ENCODE data around the gene ZFAND3. TPM values are rescaled to one million over a fixed set of nuclear protein-coding genes. Genes with fewer than 3 reads are reported as not detected.

The ZFAND3 gene
- total and polyA plus RNA-seq, 10 of the 15 experiments (the other 5 are each of a cell fraction or from before 2014, with no cell fraction given), result 0.90 to 34.4 (median 16.3) TPM

DNA sequence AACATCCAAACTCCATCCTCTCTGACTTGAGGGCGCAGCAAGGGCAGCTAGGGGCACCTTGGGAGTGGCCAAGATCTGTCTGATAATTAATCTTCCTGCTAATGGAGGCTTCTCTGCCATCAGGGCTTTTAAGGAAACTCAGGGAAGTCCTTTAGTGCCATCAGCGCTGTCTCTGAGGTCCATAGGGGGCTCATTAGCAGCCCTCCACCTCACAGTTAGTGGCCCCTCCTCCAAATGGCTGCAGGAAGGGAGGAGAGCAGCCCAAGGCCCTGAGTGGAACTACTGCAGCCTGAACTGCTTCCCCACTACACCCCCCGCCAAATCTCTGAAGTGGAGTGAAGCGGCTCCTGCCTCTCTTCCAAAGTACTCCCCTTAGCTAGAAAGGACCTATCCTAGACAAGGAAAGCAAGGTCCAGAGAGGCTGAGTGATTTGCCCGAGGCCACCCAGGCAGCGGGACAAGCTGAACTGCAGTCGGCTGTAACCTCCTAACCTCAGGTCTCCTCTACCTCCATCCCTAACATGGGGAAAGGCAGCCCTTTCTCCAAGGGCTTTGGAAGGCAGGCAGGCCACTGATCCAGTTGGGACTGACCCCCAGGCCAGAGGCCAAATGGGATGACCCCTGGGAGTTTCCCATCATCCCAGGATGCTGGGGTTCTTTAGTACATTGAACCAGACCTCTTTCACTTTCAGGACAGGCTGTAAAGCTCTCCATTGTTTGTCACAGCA, 39.5 kb upstream of the ZFAND3 start (continued):
- TF ChIP-seq EGR1 (IDR thresholded peaks at IDR 0.05; ENCODE audit: borderline replicate concordance in 1 of 2, low read depth in 2 of 2, low read length in 2 of 2) (no peak), BMI1 (IDR thresholded peaks at IDR 0.05; ENCODE audit: borderline replicate concordance) (no peak), BACH1 (IDR thresholded peaks at IDR 0.05; ENCODE audit: borderline replicate concordance) (no peak), PAX5 (IDR thresholded peaks at IDR 0.05; ENCODE audit: borderline replicate concordance, low read depth, low read length) (no peak), NR2C1 (IDR thresholded peaks at IDR 0.05) (no peak), POU2F2 (IDR thresholded peaks at IDR 0.05; ENCODE audit: borderline replicate concordance, low read depth, low read length) (no peak), CBX3 (IDR thresholded peaks at IDR 0.05; ENCODE audit: borderline replicate concordance, low read depth) (no peak), NR2F1 (conservative IDR thresholded peaks at IDR 0.05) (peak; percentile 86)
- TF ChIP-seq, protein P1, sequence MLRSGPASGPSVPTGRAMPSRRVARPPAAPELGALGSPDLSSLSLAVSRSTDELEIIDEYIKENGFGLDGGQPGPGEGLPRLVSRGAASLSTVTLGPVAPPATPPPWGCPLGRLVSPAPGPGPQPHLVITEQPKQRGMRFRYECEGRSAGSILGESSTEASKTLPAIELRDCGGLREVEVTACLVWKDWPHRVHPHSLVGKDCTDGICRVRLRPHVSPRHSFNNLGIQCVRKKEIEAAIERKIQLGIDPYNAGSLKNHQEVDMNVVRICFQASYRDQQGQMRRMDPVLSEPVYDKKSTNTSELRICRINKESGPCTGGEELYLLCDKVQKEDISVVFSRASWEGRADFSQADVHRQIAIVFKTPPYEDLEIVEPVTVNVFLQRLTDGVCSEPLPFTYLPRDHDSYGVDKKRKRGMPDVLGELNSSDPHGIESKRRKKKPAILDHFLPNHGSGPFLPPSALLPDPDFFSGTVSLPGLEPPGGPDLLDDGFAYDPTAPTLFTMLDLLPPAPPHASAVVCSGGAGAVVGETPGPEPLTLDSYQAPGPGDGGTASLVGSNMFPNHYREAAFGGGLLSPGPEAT (IDR thresholded peaks at IDR 0.05; ENCODE audit: low read depth), result peak; percentile 51; the same call in 1 of the 2 replicates

DNA sequence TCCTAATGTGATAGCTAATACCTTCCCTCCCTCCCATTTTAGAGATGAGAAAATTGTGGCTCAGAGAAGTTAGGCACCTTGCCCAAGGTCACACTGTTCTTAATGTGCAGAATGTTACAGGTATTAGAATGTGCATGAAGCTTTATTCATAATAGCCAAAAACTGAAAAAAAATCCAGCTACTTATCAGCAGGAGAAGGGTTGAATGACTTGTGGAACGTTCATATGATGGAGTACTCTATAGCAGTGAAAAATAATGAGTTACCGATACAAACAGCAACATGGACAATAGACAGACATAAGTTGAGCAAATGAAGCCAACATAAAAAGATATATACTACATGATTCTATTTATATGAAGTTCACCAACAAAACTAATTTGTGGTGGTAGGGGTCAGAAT, 37.7 kb upstream of the ZFAND3 start:
- H3K4me2 ChIP-seq (ENCODE audit: control insufficient read depth, insufficient read depth), result no peak overlapping the region
- intact Hi-C loops (cut with micrococcal nuclease; ENCODE audit: unreplicated experiment), result no loop called here
- H2AFZ ChIP-seq (ENCODE audit: control insufficient read depth, low read depth, low read length), result no peak overlapping the region
- 76% methylated on average over 2 of the region's 2 CpGs for WGBS (ENCODE audit: insufficient coverage, insufficient replicate concordance, low lambda C conversion rate, missing lambda C conversion rate)
- no peak for TF ChIP-seq RAD21 (IDR thresholded peaks at IDR 0.05; ENCODE audit: insufficient read depth, low read depth, low read length)
- no peak for TF ChIP-seq CBX5 (IDR thresholded peaks at IDR 0.05; ENCODE audit: low read depth)
- no peak for TF ChIP-seq SREBF2 (IDR thresholded peaks at IDR 0.05; ENCODE audit: low read length)
- TF ChIP-seq, protein P2, sequence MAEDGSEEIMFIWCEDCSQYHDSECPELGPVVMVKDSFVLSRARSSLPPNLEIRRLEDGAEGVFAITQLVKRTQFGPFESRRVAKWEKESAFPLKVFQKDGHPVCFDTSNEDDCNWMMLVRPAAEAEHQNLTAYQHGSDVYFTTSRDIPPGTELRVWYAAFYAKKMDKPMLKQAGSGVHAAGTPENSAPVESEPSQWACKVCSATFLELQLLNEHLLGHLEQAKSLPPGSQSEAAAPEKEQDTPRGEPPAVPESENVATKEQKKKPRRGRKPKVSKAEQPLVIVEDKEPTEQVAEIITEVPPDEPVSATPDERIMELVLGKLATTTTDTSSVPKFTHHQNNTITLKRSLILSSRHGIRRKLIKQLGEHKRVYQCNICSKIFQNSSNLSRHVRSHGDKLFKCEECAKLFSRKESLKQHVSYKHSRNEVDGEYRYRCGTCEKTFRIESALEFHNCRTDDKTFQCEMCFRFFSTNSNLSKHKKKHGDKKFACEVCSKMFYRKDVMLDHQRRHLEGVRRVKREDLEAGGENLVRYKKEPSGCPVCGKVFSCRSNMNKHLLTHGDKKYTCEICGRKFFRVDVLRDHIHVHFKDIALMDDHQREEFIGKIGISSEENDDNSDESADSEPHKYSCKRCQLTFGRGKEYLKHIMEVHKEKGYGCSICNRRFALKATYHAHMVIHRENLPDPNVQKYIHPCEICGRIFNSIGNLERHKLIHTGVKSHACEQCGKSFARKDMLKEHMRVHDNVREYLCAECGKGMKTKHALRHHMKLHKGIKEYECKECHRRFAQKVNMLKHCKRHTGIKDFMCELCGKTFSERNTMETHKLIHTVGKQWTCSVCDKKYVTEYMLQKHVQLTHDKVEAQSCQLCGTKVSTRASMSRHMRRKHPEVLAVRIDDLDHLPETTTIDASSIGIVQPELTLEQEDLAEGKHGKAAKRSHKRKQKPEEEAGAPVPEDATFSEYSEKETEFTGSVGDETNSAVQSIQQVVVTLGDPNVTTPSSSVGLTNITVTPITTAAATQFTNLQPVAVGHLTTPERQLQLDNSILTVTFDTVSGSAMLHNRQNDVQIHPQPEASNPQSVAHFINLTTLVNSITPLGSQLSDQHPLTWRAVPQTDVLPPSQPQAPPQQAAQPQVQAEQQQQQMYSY (CRISPR knock-in tag; IDR thresholded peaks at IDR 0.05), result no peak
- no peak for TF ChIP-seq FOS (IDR thresholded peaks at IDR 0.05; ENCODE audit: borderline replicate concordance, extremely low read depth, insufficient read length)
- TF ChIP-seq ATF7 (IDR thresholded peaks at IDR 0.05; ENCODE audit: low read depth), result no peak
- no peaks in the 10 kb centered on the region; a peak in 1 of 4 replicates for H3K27me3 ChIP-seq (replicated peaks in 1 of 2; ENCODE audit: control insufficient read depth in 2 of 2, insufficient read depth in 2 of 2, low read length in 1 of 2)
- no TSS peak for BruUV-seq (replicated peaks)
- POLR2A ChIA-PET, result interaction anchor here (0.5 to 0.7 kb wide), 3 partner anchors 10 to 237 kb away, joined by 3 to 4 read pairs (median 3); no protein-coding TSS in a partner anchor
- SMC1A ChIA-PET (ENCODE audit: uncharacterized antibody, unreplicated experiment), result interaction anchor here (0.6 to 1.5 kb wide), 3 partner anchors 9 to 20 kb away, joined by 3 to 6 read pairs (median 3); no protein-coding TSS in a partner anchor
- H3K9ac ChIP-seq (ENCODE audit: control insufficient read depth, insufficient read depth, low read length), result no peak overlapping the region
- in situ Hi-C loops (cut with MboI), result loop anchor here (10.0 kb wide), 1 partner anchor 713 kb away; no protein-coding TSS in a partner anchor
- ATAC-seq (no peak), FAIRE-seq (no peak), DNase-seq (ENCODE audit: low read depth, low spot score) (no peak)
- no peak overlapping the region for H3K4me3 ChIP-seq
- H3K27ac ChIP-seq (ENCODE audit: control insufficient read depth, insufficient read depth), result no peak overlapping the region
- H4K20me1 ChIP-seq (ENCODE audit: control insufficient read depth, insufficient read depth), result no peaks in the 10 kb centered on the region
- no peaks in the 10 kb centered on the region for H3K9me3 ChIP-seq (replicated peaks; ENCODE audit: control insufficient read depth, insufficient read depth, low read length)
- peaks cover 38% of the 10 kb centered on the region for H3K4me1 ChIP-seq (ENCODE audit: control insufficient read depth, insufficient read depth, low read length)
- no peaks in the 10 kb centered on the region for H3K36me3 ChIP-seq (ENCODE audit: control insufficient read depth in 2 of 2, insufficient read depth in 2 of 2, low read length in 1 of 2)
- CTCF ChIA-PET, result interaction anchor here (0.9 to 2.8 kb wide), 6 partner anchors 9 to 235 kb away, joined by 3 to 8 read pairs (median 4); no protein-coding TSS in a partner anchor
- no peaks in the 10 kb centered on the region for H3K79me2 ChIP-seq (ENCODE audit: control insufficient read depth, insufficient read depth, low read length)
- RAD21 ChIA-PET (ENCODE audit: unreplicated experiment), result no interaction called here
